HCT116 (cell line): ENCODE measurements around the gene MROH7. TPM values are rescaled to one million over a fixed set of nuclear protein-coding genes. Genes with fewer than 3 reads are reported as not detected.

Source experiments
- ATAC-seq: fragments of 200-7000 bp; cut with Tn5 transposase; 2 replicates; pipeline ENCODE4 v1.9.1; 2020; ENCODE audit warnings: mild to moderate bottlenecking, moderate library complexity
- BruUV-seq: library from RNA; stranded (reverse); fragments of 400-500 nt; replicated peaks from 2 replicates; lab custom pipeline; 2021; lab: Mats Ljungman, UMichigan
- CTCF ChIA-PET: fragments of 300-600 bp; sonication (Branson Sonifier 250); formaldehyde crosslinking; loops from one replicate; lab custom pipeline; 2021; ENCODE audit warnings: antibody characterized with exemption; lab: Charles Lee
- POLR2A ChIA-PET: fragments of 300-600, 350-600 bp; sonication (Branson Sonifier 250); formaldehyde crosslinking; loops from one replicate; lab custom pipeline; 2021; ENCODE audit warnings: antibody characterized with exemption; lab: Charles Lee
- RAD21 ChIA-PET, 2 experiments: fragments of 300-600 bp; sonication (Branson Sonifier 250); formaldehyde crosslinking; loops; one replicate each; lab custom pipeline; 2023; ENCODE audit warnings: low total read pairs in 2 of 2; ENCODE audit not compliant: uncharacterized antibody in 2 of 2, unreplicated experiment in 2 of 2, low non-redundant PET in 1 of 2; lab: Charles Lee
- DNase-seq: peaks from one replicate; pipeline ENCODE4 v3.0.0-alpha.2; 2010; ENCODE audit warnings: low read depth, low spot score
- H2AFZ ChIP-seq: fragments of 200-600 bp; shearing (Covaris generic), sonication (generic); 2 replicates; pipeline ENCODE4 v1.6.1; 2017; ENCODE audit warnings: low read depth, mixed run types, mixed read lengths, antibody characterized with exemption, low read length; ENCODE audit not compliant: poor library complexity, severe bottlenecking
- H3K27ac ChIP-seq: 2 replicates; pipeline ENCODE4 v1.5.1; 2012; ENCODE audit warnings: low read depth, low read length
- H3K27me3 ChIP-seq: fragments of 200-600 bp; sonication (generic); 2 replicates; pipeline ENCODE4 v1.6.1; 2016; ENCODE audit warnings: mixed run types, low read length, mixed read lengths; ENCODE audit not compliant: insufficient read depth
- H3K36me3 ChIP-seq, 2 experiments: fragments of 200-500 bp in 1 of 2; fragments of 200-600 bp in 1 of 2; sonication (Bioruptor generic) in 1 of 2; sonication (generic) in 1 of 2; 2 replicates each; pipeline versions ENCODE4 v1.5.1 to v1.6.1; 2014 to 2016; ENCODE audit warnings: low read length in 2 of 2, inconsistent platforms in 1 of 2, mixed read lengths in 1 of 2, mixed run types in 1 of 2; ENCODE audit not compliant: insufficient read depth in 2 of 2, control insufficient read depth in 1 of 2
- H3K4me1 ChIP-seq, 2 experiments: fragments of 200-600 bp in 1 of 2; sonication (generic) in 1 of 2; 2 replicates each; pipeline versions ENCODE4 v1.5.1 to v1.6.1; 2012 to 2017; ENCODE audit warnings: low read length in 2 of 2, inconsistent platforms in 1 of 2, mild to moderate bottlenecking in 1 of 2, mixed read lengths in 1 of 2, mixed run types in 1 of 2, moderate library complexity in 1 of 2; ENCODE audit not compliant: insufficient read depth in 2 of 2, control insufficient read depth in 1 of 2
- H3K4me2 ChIP-seq: fragments of 200-600 bp; sonication (generic); 2 replicates; pipeline ENCODE4 v1.6.1; 2017; ENCODE audit warnings: mixed run types, low read length, mixed read lengths
- H3K4me3 ChIP-seq, 2 experiments: fragments of 200-600 bp in 1 of 2; sonication (generic) in 1 of 2; replicated peaks in 1 of 2; 2 replicates each; pipeline ENCODE4 v1.5.1; 2011 to 2016; ENCODE audit warnings: low read length in 2 of 2, control low read depth in 1 of 2, low read depth in 1 of 2, mild to moderate bottlenecking in 1 of 2, mixed read lengths in 1 of 2, mixed run types in 1 of 2
- H3K79me2 ChIP-seq: fragments of 200-600 bp; sonication (generic); 2 replicates; pipeline ENCODE4 v1.6.1; 2017; ENCODE audit warnings: mild to moderate bottlenecking, mixed run types, low read length, moderate library complexity, mixed read lengths; ENCODE audit not compliant: insufficient read depth
- H3K9ac ChIP-seq: fragments of 200-600 bp; sonication (generic); 2 replicates; pipeline ENCODE4 v1.6.1; 2016; ENCODE audit warnings: low read length, mixed read lengths
- H3K9me2 ChIP-seq: fragments of 200-600 bp; sonication (generic), shearing (Covaris generic); 2 replicates; pipeline ENCODE4 v1.6.1; 2017; ENCODE audit warnings: mixed run types, mild to moderate bottlenecking, moderate library complexity; ENCODE audit not compliant: insufficient read depth
- H3K9me3 ChIP-seq, 2 experiments: fragments of 200-500 bp in 1 of 2; fragments of 200-600 bp in 1 of 2; sonication (Bioruptor generic) in 1 of 2; sonication (generic) in 1 of 2; 2 replicates each; pipeline ENCODE4 v1.6.1; 2014 to 2017; ENCODE audit warnings: low read length in 2 of 2, mixed read lengths in 2 of 2, inconsistent platforms in 1 of 2, low read depth in 1 of 2, mild to moderate bottlenecking in 1 of 2, mixed run types in 1 of 2, moderate library complexity in 1 of 2; ENCODE audit not compliant: control insufficient read depth in 1 of 2, insufficient read depth in 1 of 2
- H4K20me1 ChIP-seq: fragments of 200-600 bp; sonication (generic), shearing (Covaris generic); 2 replicates; pipeline ENCODE4 v1.6.1; 2017; ENCODE audit warnings: mixed run types, mild to moderate bottlenecking, moderate library complexity; ENCODE audit not compliant: insufficient read depth
- EZH2 ChIP-seq: fragments of 200-600 bp; sonication (generic); IDR thresholded peaks from 2 replicates; pipeline ENCODE4 v1.6.1; 2017; ENCODE audit warnings: antibody characterized with exemption, mixed run types
- EZH2phosphoT487 ChIP-seq: fragments of 200-600 bp; IDR thresholded peaks from 2 replicates; pipeline ENCODE4 v1.6.1; 2018; ENCODE audit warnings: antibody characterized with exemption, borderline replicate concordance
- RAD21 ChIP-seq: IDR thresholded peaks from 2 replicates; pipeline ENCODE4 v1.6.1; 2012; ENCODE audit warnings: low read depth, mild to moderate bottlenecking
- SRF ChIP-seq: IDR thresholded peaks from 2 replicates; pipeline ENCODE4 v1.6.1; 2012; ENCODE audit warnings: low read depth
- TCF7L2 ChIP-seq: IDR thresholded peaks from 2 replicates; pipeline ENCODE4 v1.7.0; 2011; ENCODE audit warnings: borderline replicate concordance, inconsistent platforms; ENCODE audit not compliant: insufficient read depth, insufficient read length; ENCODE audit errors: extremely low read depth
- YY1 ChIP-seq: IDR thresholded peaks from 2 replicates; pipeline ENCODE4 v1.6.1; 2011; ENCODE audit warnings: low read length, low read depth, moderate library complexity, mild to moderate bottlenecking; ENCODE audit not compliant: insufficient replicate concordance; ENCODE audit errors: extremely low read depth
- intact Hi-C: fragments of 100-400 bp; cut with micrococcal nuclease; formaldehyde crosslinking; loops from 2 replicates; pipeline ENCODE4 v1.10.0; 2022
- total RNA-seq: library from RNA; stranded (reverse); gene quantifications from one replicate; pipeline ENCODE4 v1.2.1, GENCODE V29; 2021; ENCODE audit not compliant: unreplicated experiment
- TF ChIP-seq, protein P1 (sequence below): IDR thresholded peaks from 2 replicates; pipeline ENCODE4 v1.6.1; 2012; ENCODE audit warnings: low read depth
- TF ChIP-seq, protein P2 (sequence below), 3 experiments: fragments of 200-600 bp in 1 of 3; sonication (generic) in 1 of 3; IDR thresholded peaks in 2 of 3; conservative IDR thresholded peaks in 1 of 3; 2 replicates each; pipeline ENCODE4 v1.5.1; 2012 to 2017; ENCODE audit warnings: low read depth in 2 of 3, low read length in 2 of 3, antibody characterized with exemption in 1 of 3, borderline replicate concordance in 1 of 3, control low read depth in 1 of 3, mild to moderate bottlenecking in 1 of 3, mixed read lengths in 1 of 3, mixed run types in 1 of 3, moderate library complexity in 1 of 3; ENCODE audit not compliant: insufficient read depth in 1 of 3

The MROH7 gene
- total RNA-seq, 1 experiment from 2014 or later: 1.1 TPM

DNA sequence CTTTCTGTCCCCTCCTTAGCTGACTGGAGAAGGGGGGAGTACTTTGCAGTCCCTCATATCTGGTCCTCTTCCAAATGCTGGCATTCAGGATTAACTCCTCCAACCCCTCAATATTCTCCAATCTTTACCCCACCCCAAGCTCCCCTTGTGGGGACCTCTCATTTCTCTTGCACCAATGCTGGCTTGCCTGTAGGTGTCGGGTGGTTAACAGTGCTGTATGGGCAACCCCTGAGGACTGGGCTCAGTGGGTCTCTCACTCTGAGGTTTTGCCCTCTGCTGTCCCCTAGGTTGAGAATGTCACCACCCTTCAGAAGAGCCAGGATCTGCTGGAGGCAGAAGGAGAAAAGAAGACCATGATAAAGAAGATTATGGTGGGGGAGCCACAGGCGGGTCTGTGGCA is 27.0 kb downstream of the MROH7 start:
- Histone ChIP-seq H3K9me2 (no peaks in the 10 kb centered on the region), H3K36me3 (no peaks in the 10 kb centered on the region), H3K27me3 (no peaks in the 10 kb centered on the region), H3K4me3 (no peak overlapping the region), H3K27ac (no peak overlapping the region), H2AFZ (no peak overlapping the region), H3K9ac (no peak overlapping the region), H3K4me1 (no peaks in the 10 kb centered on the region), H3K79me2 (no peaks in the 10 kb centered on the region), H3K4me2 (no peak overlapping the region), H4K20me1 (no peaks in the 10 kb centered on the region), H3K9me3 (no peaks in the 10 kb centered on the region)
- no peak for DNase-seq
- no peak for ATAC-seq
- ChIA-PET POLR2A (no interaction called here), RAD21 (no interaction called here), CTCF (no interaction called here)
- TF ChIP-seq TCF7L2 (no peak), EZH2 (no peak), EZH2phosphoT487 (no peak)
- BruUV-seq: no TSS peak
- intact Hi-C loops: no loop called here

DNA sequence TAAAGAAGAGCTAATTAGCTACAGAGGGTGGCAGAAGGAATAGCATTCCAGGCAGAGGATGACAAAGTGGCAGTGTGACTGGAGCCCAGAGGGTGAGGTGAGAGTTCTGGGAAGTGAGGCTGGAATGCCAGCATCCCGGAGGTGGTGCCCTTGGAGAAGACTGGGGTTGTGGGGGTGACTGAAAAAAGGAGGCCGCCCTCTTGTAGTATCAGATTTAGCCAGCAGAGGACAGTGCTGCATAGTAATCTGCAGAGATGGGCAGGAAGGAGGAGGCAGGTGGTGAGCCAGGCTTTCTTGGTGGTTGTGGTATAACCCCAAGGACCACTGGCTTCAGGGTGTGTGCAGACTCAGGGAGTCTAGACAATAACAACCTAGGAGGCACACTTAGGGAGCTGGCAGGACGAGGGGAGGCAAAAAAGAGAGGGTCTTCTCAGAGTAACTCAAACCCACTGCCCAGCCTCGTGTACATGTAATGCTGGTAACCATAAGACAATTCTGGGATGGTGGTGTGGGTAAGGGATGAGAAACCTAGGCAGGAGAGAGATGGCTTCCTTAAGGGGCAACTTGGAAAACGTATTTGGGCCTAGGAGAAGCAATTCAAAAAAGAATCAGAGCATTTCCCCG is 30.5 kb downstream of the MROH7 start:
- no peaks in the 10 kb centered on the region for H3K9me3 ChIP-seq
- intact Hi-C loops: loop anchor here (1.0 kb wide), 2 partner anchors 138 to 324 kb away; no protein-coding TSS in a partner anchor
- no peaks in the 10 kb centered on the region for H3K36me3 ChIP-seq

More for the DNA sequence above, 30.5 kb downstream of the MROH7 start:
- no peaks in the 10 kb centered on the region for H3K9me2 ChIP-seq
- ChIA-PET POLR2A (no interaction called here), RAD21 (no interaction called here), CTCF (interaction anchor here (0.9 to 1.9 kb wide), 4 partner anchors 120 to 350 kb away, joined by 3 to 4 read pairs (median 3); no protein-coding TSS in a partner anchor)
- no peak overlapping the region for H3K4me2 ChIP-seq
- BruUV-seq: no TSS peak
- DNase-seq (peak; percentile 35), ATAC-seq (peak; percentile 96)
- H3K4me3 ChIP-seq: no peak overlapping the region
- no peak overlapping the region for H3K27ac ChIP-seq
- no peaks in the 10 kb centered on the region for H4K20me1 ChIP-seq
- no peak overlapping the region for H3K9ac ChIP-seq
- no peak overlapping the region for H2AFZ ChIP-seq
- H3K79me2 ChIP-seq: no peaks in the 10 kb centered on the region
- TF ChIP-seq SRF (no peak), YY1 (no peak), RAD21 (peak; percentile 96)
- TF ChIP-seq, protein P1, sequence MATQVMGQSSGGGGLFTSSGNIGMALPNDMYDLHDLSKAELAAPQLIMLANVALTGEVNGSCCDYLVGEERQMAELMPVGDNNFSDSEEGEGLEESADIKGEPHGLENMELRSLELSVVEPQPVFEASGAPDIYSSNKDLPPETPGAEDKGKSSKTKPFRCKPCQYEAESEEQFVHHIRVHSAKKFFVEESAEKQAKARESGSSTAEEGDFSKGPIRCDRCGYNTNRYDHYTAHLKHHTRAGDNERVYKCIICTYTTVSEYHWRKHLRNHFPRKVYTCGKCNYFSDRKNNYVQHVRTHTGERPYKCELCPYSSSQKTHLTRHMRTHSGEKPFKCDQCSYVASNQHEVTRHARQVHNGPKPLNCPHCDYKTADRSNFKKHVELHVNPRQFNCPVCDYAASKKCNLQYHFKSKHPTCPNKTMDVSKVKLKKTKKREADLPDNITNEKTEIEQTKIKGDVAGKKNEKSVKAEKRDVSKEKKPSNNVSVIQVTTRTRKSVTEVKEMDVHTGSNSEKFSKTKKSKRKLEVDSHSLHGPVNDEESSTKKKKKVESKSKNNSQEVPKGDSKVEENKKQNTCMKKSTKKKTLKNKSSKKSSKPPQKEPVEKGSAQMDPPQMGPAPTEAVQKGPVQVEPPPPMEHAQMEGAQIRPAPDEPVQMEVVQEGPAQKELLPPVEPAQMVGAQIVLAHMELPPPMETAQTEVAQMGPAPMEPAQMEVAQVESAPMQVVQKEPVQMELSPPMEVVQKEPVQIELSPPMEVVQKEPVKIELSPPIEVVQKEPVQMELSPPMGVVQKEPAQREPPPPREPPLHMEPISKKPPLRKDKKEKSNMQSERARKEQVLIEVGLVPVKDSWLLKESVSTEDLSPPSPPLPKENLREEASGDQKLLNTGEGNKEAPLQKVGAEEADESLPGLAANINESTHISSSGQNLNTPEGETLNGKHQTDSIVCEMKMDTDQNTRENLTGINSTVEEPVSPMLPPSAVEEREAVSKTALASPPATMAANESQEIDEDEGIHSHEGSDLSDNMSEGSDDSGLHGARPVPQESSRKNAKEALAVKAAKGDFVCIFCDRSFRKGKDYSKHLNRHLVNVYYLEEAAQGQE: no peak
- TF ChIP-seq, protein P2, sequence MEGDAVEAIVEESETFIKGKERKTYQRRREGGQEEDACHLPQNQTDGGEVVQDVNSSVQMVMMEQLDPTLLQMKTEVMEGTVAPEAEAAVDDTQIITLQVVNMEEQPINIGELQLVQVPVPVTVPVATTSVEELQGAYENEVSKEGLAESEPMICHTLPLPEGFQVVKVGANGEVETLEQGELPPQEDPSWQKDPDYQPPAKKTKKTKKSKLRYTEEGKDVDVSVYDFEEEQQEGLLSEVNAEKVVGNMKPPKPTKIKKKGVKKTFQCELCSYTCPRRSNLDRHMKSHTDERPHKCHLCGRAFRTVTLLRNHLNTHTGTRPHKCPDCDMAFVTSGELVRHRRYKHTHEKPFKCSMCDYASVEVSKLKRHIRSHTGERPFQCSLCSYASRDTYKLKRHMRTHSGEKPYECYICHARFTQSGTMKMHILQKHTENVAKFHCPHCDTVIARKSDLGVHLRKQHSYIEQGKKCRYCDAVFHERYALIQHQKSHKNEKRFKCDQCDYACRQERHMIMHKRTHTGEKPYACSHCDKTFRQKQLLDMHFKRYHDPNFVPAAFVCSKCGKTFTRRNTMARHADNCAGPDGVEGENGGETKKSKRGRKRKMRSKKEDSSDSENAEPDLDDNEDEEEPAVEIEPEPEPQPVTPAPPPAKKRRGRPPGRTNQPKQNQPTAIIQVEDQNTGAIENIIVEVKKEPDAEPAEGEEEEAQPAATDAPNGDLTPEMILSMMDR (IDR thresholded peaks at IDR 0.05 in 2 of 3, conservative IDR thresholded peaks at IDR 0.05 in 1 of 3; ENCODE audit: borderline replicate concordance in 1 of 3, insufficient read depth in 1 of 3, low read depth in 2 of 3, low read length in 2 of 3): peak; percentile 80 to 88 (median 86)
- no peaks in the 10 kb centered on the region for H3K4me1 ChIP-seq
- no peaks in the 10 kb centered on the region for H3K27me3 ChIP-seq
